Heart right ventricle (tissue), 16 donors: ENCODE measurements around the gene ADAMTS6. TPM values are rescaled to one million over a fixed set of nuclear protein-coding genes. Genes with fewer than 3 reads are reported as not detected.
"Not testable (repeated sequence)": the region's sequence is repeated elsewhere in the genome, so short reads cannot be mapped to it uniquely, and the experiment has no call there.

ENCODE experiments used
- ATAC-seq, 8 donors: fragments of 200-7000 bp; cut with Tn5 transposase; one replicate each; pipeline ENCODE4 v1.9.1; 2020; ENCODE audit warnings: mild to moderate bottlenecking in 8 of 8, moderate library complexity in 8 of 8, moderate number of reproducible peaks in 1 of 8
- DNase-seq, 2 donors: peaks; one replicate each; pipeline ENCODE4 v3.0.0-alpha.2; 2020
- H3K27ac ChIP-seq, 10 donors: fragments of 200-600 bp; sonication (generic) in 2 of 10; one replicate each; pipeline versions ENCODE4 v1.5.0 to v1.8.0; 2020 to 2022; ENCODE audit warnings: mild to moderate bottlenecking in 3 of 10
- H3K27me3 ChIP-seq, 7 donors: fragments of 200-600 bp; one replicate each; pipeline ENCODE4 v1.8.0; 2021 to 2022; ENCODE audit warnings: mild to moderate bottlenecking in 2 of 7
- H3K36me3 ChIP-seq, 9 donors: fragments of 200-600 bp; sonication (generic) in 1 of 9; one replicate each; pipeline versions ENCODE4 v1.5.0 to v1.8.0; 2020 to 2022; ENCODE audit warnings: mild to moderate bottlenecking in 2 of 9
- H3K4me1 ChIP-seq, 9 donors: fragments of 200-600 bp; sonication (generic) in 1 of 9; one replicate each; pipeline versions ENCODE4 v1.5.0 to v1.8.0; 2020 to 2022; ENCODE audit warnings: mild to moderate bottlenecking in 4 of 9
- H3K4me3 ChIP-seq, 10 donors: fragments of 200-600 bp; sonication (generic) in 2 of 10; one replicate each; pipeline versions ENCODE4 v1.5.0 to v1.8.0; 2020 to 2022; ENCODE audit warnings: mild to moderate bottlenecking in 7 of 10, moderate library complexity in 2 of 10
- H3K9me3 ChIP-seq, 11 donors: fragments of 200-600 bp in 10 of 11; sonication (generic) in 2 of 11; one replicate each; pipeline versions ENCODE4 v1.5.0 to v1.8.0; 2013 to 2022; ENCODE audit warnings: mild to moderate bottlenecking in 2 of 11, control low read depth in 1 of 11, moderate library complexity in 1 of 11
- CTCF ChIP-seq, 9 donors: fragments of 200-600 bp; sonication (generic) in 2 of 9; IDR thresholded peaks; one replicate each; pipeline versions ENCODE4 v1.5.0 to v1.8.0; 2021 to 2022; ENCODE audit warnings: antibody characterized with exemption in 9 of 9, mild to moderate bottlenecking in 5 of 9, moderate library complexity in 1 of 9
- WGBS, 2 donors: extraction: QIAGEN DNeasy Blood & Tissue Kit; methylation state at CpG; one replicate each; pipeline ENCODE4 v1.1.7; 2013; ENCODE audit warnings: inconsistent platforms in 1 of 2; 5-methylcytosine and 5-hydroxymethylcytosine counted together
- intact Hi-C, 10 donors: fragments of 100-400 bp; cut with DNase I; formaldehyde crosslinking; loops; one replicate each; pipeline versions ENCODE4 v1.11.1 to v1.14.2; 2022
- polyA plus RNA-seq, 2 donors: library from polyadenylated mRNA; stranded (reverse); fragments of 200-250 nt; gene quantifications; one replicate each; pipeline ENCODE4 v1.2.3, GENCODE V29; 2013
- total RNA-seq, 10 donors: library from RNA; stranded (reverse); fragmentation: NEBNext Ultra II Directional in 3 of 10; extraction: Animal tissue kit (Norgen Biotek cat#: 25700) in 3 of 10; gene quantifications; one replicate each; pipeline versions ENCODE4 v1.2.1 to v1.2.4, GENCODE V29; 2021 to 2023
- donor health status: Arrhythmogenic right ventricular cardiomyopathy.
- donor health status: ischemic (EF 13 %, LVEDD 7.1; RV severe dilation, severe dysfunction).
- donor health status: healthy with polysubstance abuse.
- donor health status: DM: no; HTN: yes; CAD: no.
- donor health status: DM: no; HTN: no; CAD: no.
- donor health status: ischemic (EF 25% LVEDD 6.9; RV normal size, moderate dysfunction).
- donor health status: ischemic (EF 25% LVEDD 5.7; RV mildly dilated, moderate dysfunction).
- donor health status: healthy.
- donor health status: DM: yes; HTN: yes; CAD: no.
- donor health status: Ischemic cardiomyopathy.
- donor health status: ischemic (EF 35%, LVEDD 5.7; RV mildly dilated, moderate dysfunction).
- donor health status: nonischemic (EF 11% LVEDD 7.7; RV severe dilation, severe dysfunction).
- donor health status: DM: yes; HTN: yes; CAD: no.
- donor health status: PGD.
- donor health status: ischemic (EF 29% LVEDD 5.4; RV normal size, mild dysfunction).
- donor health status: nonischemic (EF 23%, LVEDD 6.1; RV moderate dilation, normal function).

ADAMTS6 gene
- total and polyA plus RNA-seq, 12 donors = 0.25 to 4.1 (median 2.1) TPM

GRCh38 chr5:65329266-65329665 is 152.5 kb downstream of the ADAMTS6 start:
- no peaks in the 10 kb centered on the region for H3K27me3 ChIP-seq
- no peak overlapping the region for H3K4me3 ChIP-seq
- ATAC-seq (no peak), DNase-seq (no peak)
- no peak for TF ChIP-seq CTCF (IDR thresholded peaks at IDR 0.05)
- H3K27ac ChIP-seq = no peak overlapping the region
- intact Hi-C loops = no loop called here
- no peaks in the 10 kb centered on the region for H3K36me3 ChIP-seq
- WGBS, 2 donors = 50 to 51% methylated on average over 2 of the region's 2 CpGs
- H3K9me3 ChIP-seq = no peaks in the 10 kb centered on the region
- H3K4me1 ChIP-seq = no peaks in the 10 kb centered on the region

GRCh38 chr5:65327582-65327981 is 154.1 kb downstream of the ADAMTS6 start:
- intact Hi-C loops = no loop called here
- WGBS, 2 donors = 54 to 76% methylated on average over 1 of the region's 1 CpG
- no peak for TF ChIP-seq CTCF (IDR thresholded peaks at IDR 0.05)
- Histone ChIP-seq H3K4me1 (no peaks in the 10 kb centered on the region), H3K9me3 (no peaks in the 10 kb centered on the region), H3K27me3 (no peaks in the 10 kb centered on the region), H3K27ac (no peak overlapping the region), H3K36me3 (no peaks in the 10 kb centered on the region), H3K4me3 (no peak overlapping the region)
- ATAC-seq = no peak
- no peak for DNase-seq

GRCh38 chr5:65326922-65327321 is 154.8 kb downstream of the ADAMTS6 start:
- ATAC-seq (no peak), DNase-seq (no peak)
- TF ChIP-seq CTCF (IDR thresholded peaks at IDR 0.05) = no peak
- H3K27ac ChIP-seq = no peak overlapping the region
- intact Hi-C loops = no loop called here
- no peaks in the 10 kb centered on the region for H3K27me3 ChIP-seq
- no peaks in the 10 kb centered on the region for H3K4me1 ChIP-seq
- no peaks in the 10 kb centered on the region for H3K36me3 ChIP-seq
- no peak overlapping the region for H3K4me3 ChIP-seq
- no peaks in the 10 kb centered on the region for H3K9me3 ChIP-seq
- WGBS, 2 donors = 87 to 93% methylated on average over 1 of the region's 1 CpG

DNA sequence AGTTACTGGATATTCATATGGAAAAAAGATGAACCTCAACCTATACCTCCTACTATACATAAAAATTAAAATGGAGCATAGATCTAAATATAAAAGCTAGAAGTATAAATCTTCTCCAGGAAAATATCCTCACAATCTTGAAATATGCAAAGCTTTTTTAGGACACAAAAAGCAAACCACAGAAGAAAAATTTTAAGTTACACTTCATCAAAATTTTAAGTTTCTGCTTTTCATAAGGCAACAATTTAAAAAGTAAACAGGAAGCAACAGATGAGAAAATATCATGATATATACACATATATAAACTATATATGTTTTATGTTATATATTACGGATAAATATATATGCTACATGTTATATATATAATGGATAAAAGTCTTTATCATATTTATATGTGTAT is 157.5 kb downstream of the ADAMTS6 start:
- H3K27ac ChIP-seq = no peak overlapping the region
- ATAC-seq = no peak
- WGBS, 2 donors = 93 to 98% methylated on average over 1 of the region's 1 CpG
- H3K4me1 ChIP-seq = no peaks in the 10 kb centered on the region
- H3K36me3 ChIP-seq = no peaks in the 10 kb centered on the region
- TF ChIP-seq CTCF (IDR thresholded peaks at IDR 0.05) = no peak
- H3K27me3 ChIP-seq = no peaks in the 10 kb centered on the region
- H3K9me3 ChIP-seq = peaks cover 0 to 13% (median under 1%) of the 10 kb centered on the region in 11 donors
- no peak for DNase-seq
- intact Hi-C loops = no loop called here
- H3K4me3 ChIP-seq = no peak overlapping the region

DNA sequence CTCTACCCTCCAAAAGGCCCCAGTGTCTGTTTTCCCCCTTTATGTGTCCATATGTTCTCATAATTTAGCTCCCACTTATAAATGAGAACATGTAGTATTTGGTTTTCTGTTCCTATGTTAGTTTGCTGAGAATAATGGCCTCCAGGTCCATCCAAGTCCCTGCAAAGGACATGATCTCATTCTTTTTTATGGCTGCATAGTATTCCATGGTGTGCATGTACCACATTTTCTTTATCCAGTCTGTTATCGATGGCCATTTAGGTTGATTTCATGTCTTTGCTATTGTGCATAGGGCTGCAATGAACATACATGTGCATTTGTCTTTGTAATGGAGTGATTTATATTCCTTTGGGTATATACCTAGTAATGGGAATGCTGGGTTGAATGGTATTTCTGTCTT is 161.0 kb downstream of the ADAMTS6 start:
- DNase-seq, intact Hi-C loops, H3K27me3 ChIP-seq, H3K27ac ChIP-seq, H3K4me3 ChIP-seq, H3K36me3 ChIP-seq, ATAC-seq, H3K4me1 ChIP-seq: not testable (repeated sequence)
- peaks cover 0 to 16% (median 4%) of the 10 kb centered on the region in 11 donors for H3K9me3 ChIP-seq
- WGBS, 2 donors = 91 to 100% methylated on average over 1 of the region's 1 CpG
